GM21367 (cell line): ENCODE results near the gene SPHKAP.
"Not testable (repeated sequence)": the region's sequence is repeated elsewhere in the genome, so short reads cannot be mapped to it uniquely, and the experiment has no call there.

Source experiments
- ATAC-seq: cut with Tn5 transposase; IDR thresholded peaks from one replicate; pipeline ENCODE4 v1.9.1; 2021; ENCODE audit not compliant: unreplicated experiment

Gene SPHKAP

GRCh38 chr2:228181098-228182019, at the start of gene SPHKAP:
SPHKAP (minus strand) TSS chr2:228181687; CDS start chr2:228181598, 89 bp downstream.
- no peak for ATAC-seq

GRCh38 chr2:228227466-228227865, 46.0 kb upstream of the SPHKAP start:
- no peak for ATAC-seq

DNA sequence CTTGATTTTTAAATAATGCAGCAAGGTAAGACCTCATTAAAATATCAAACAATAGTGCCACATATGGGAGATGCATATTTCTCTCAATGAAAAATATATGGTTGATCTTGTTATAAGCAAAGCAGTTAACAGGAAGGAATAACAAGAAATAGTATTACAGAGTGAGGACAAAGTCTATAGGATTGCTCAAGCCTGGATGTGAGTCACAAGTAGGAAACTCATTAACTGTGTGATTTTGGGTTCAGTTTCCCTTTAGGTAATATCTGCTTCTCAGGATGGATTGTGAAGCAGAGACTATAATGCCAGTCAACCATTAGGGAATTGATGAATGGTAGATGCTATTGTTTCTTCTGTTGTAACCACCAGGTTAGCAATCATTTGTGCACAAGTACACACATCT, 42.9 kb upstream of the SPHKAP start:
- no peak for ATAC-seq

GRCh38 chr2:228218593-228218992, 37.1 kb upstream of the SPHKAP start:
- ATAC-seq: not testable (repeated sequence)

DNA sequence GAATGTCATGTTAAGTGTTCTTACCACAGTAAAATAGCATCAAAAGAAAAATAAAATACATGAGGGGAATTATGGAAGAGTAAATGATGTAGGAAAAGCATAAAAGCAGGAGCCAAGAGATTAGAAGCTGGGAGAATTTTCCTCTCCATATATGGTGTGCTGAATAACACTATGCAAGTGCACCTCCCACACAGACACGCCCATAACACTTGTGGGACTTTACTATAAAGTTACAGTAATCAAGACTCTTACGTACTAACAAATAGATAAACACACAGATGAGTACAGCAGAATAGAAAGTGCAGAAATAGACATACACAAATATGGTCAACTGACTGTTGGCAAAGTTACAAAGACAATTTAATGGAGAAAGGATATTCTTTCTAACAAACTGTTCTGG, 16.0 kb upstream of the SPHKAP start:
- no peak for ATAC-seq

DNA sequence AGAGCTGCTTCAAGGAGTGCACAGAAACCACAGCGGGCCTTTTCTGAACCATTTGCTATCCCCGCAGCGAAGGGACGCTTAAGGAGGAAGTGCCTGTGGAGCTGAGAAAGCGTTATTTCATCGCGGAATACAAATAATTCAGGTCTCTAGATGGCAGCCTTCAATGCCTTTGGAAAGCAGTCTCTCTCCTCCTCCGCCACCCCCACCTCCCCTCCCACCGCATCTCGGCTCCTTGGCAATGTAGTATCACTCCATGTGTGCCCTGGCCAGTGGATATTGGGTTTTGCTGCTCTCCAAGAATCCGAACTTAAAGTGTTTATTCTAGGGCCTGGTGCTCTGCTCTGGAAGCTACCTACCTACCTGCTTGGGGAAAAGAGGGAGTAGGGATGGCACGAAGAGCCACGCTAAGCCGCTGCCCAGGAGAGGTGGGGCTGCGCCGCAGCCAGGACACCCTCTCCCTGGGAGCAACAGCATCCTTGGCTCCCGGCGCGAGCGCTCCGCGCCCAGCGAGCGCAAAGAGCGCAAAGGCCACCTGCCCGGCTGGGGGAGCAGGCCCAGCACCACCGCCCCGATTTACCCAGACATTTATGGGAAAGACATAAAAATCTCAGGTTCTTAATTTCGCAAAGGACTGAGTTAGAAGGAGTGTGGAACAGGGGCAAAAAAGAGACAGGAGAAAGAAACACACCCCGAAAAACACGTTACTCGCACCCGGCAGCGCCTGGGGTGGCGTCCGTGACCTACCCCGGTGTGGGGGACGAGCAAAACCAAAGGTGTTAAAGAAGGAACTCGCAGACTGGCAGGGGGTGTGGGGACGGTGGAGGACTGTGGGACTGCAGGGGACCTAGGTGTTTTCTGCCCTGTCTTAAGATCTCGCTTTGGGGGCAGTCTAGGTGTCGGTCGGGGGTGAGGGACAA, 1.0 kb downstream of the SPHKAP start:
- no peak for ATAC-seq

GRCh38 chr2:228167290-228167689, 14.2 kb downstream of the SPHKAP start:
- ATAC-seq: no peak

- no peak for ATAC-seq
Measured at GRCh38 chr2:228164718-228165117, 16.8 kb downstream of the SPHKAP start.

GRCh38 chr2:228157841-228158240, 23.6 kb downstream of the SPHKAP start:
- no peak for ATAC-seq

- no peak for ATAC-seq
Measured at GRCh38 chr2:228144961-228145360, 36.5 kb downstream of the SPHKAP start.

- peak; percentile 92 for ATAC-seq
Measured at GRCh38 chr2:228140934-228141528, 40.5 kb downstream of the SPHKAP start.

DNA sequence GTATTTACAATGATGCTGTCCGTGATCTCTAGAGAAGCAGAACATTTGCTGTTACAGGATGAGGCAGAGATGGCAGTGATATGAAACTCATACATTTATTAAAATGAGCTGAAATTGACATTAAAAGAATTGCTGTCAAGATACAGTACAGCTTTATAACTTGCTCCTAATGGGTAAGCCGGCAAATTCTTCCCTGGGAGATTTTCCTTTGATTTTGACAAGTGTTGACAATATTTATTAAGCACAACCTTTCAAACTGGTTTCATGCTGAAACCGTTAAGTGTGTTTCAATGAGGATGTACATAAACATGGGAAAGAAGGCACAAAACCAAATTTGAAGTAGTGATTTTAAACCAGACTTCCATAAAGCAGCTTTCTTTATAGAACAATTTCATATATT, 45.5 kb downstream of the SPHKAP start:
- ATAC-seq: no peak

DNA sequence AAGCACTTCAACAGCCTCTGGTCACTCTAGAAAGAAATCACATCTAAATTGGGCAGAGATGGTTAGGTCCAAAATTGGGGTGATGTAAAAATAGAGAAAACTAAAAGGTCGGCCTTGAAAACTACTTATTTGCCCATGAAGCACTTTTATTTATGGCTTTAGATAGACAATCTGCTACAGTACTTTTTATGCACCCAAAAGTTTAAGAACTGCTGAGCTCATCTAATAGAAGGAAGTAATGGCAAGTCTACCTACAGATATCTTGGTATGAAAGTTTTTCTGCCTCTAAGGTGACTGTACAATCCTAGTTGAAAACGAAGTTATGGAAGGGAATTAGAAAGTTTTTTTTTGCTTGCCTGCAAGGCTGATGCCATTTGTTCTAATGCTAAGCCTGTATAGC, 46.2 kb downstream of the SPHKAP start:
- no peak for ATAC-seq

- no peak for ATAC-seq
Measured at GRCh38 chr2:228131833-228132232, 49.7 kb downstream of the SPHKAP start.

DNA sequence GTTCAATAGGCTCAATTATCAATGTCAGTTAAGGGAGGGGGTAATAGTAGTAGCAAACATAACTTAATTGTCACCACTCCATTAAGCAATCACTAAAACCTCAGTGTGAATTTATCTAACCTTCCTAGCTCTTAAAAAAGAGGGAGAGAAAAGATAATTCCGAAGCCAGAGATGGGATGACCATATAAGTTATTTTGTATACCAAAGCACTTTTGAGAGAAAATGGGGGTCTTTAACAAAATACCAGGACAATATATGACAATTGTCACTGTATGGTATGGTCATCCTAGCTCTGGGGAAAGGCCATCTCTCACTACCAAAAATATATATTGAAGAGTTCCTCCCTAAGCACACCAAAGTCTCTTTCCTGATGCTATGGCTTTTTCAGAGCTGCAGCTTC, 55.1 kb downstream of the SPHKAP start:
- ATAC-seq: no peak

DNA sequence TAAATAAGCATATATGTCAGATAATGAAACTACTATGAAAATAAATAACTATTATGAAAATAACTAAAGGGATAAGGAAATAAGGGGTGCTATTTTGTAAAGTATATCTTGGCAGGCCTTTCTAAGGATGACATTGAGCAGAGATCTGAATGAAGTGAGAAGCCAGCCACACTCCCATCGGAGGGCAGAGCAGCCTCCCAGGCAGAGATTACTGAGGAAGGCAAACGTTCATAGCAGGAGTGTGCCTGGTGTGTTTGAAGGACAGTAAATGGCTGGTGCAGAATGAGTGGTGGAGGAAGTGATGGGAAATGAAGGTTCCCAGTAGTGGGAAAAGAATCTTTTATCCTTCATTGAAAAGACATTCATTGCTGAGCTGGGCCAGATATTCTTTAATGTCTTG, 62.5 kb downstream of the SPHKAP start:
- ATAC-seq: no peak

- ATAC-seq: no peak
Measured at GRCh38 chr2:228107846-228108245, 73.6 kb downstream of the SPHKAP start.

DNA sequence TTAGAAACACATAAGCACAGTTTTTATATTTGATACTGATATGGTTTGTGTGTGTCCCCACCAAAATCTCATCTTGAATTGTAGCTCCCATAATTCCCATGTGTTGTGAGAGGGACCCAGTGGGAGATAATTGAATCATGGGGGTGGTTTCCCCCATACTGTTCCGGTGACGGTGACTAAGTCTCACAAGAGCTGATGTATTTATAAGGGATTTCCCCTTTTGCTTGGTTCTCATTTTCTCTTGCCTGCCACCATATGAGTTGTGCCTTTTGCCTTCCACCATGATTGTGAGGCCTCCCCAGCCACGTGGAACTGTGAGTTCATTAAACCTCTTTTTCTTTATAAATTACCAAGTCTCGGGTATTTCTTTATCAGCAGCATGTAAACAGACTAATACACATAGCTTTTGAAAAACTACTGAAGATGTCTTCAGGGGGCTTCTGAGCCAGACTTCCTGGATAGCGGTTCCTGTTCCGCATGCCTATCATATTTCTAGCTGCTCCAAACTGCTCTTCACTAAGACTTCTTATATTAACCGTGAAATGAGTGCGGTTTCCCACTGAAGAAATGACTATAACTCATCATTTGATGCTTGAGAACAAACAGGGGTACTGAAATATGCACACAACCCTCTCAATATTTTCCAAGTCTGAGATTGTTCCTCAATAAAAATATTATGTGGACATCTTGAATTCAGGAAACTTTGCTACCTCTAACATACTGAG, 75.8 kb downstream of the SPHKAP start:
- ATAC-seq: no peak

GRCh38 chr2:228104215-228104614, 77.3 kb downstream of the SPHKAP start:
- ATAC-seq: no peak

DNA sequence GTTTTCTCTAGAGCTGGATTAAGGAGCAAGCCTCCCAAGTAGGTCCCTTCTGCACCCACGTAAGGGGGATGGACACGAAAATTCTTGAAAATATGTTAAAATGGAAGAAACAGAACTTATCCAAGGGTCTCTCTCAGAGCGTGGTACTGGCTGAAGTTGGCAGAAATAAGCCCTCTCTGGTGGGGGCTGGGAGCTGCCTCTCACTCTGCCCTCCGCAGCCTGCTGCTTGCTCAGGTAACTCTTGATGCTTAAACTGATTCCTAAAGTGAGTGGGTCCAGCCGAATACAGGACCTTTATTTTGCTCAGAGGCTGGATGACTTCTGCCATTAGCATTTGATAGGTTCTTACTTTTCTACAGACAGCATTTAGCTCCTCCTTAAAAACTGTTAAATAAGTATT, 78.1 kb downstream of the SPHKAP start:
- no peak for ATAC-seq

DNA sequence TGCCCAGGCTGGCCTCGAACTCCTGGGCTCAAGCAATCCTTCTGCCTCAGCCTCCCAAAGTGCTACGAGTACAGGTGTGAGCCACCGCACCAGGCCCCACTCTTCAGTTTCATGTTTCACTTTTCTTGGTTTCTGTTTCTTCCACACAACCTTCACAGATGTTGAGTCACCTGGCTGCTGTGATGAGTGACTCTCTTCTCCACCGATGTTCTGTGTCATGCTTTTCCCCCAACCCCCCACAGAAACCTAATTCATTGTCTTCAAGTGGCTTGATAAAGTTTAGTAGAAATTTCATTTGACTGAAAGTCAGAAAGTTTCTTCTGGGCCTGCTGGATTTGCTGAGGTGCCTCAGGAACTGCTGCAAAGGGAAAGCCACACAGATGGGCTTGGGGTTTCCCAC, 78.5 kb downstream of the SPHKAP start:
- ATAC-seq: no peak
